HG02642 (cell line): ENCODE results near the gene CASK.
"Not testable (repeated sequence)": the region's sequence is repeated elsewhere in the genome, so short reads cannot be mapped to it uniquely, and the experiment has no call there.

Experiments used
- ATAC-seq: cut with Tn5 transposase; IDR thresholded peaks from one replicate; pipeline ENCODE4 v1.9.1; 2021; ENCODE audit warnings: mild to moderate bottlenecking; ENCODE audit not compliant: unreplicated experiment, poor library complexity

Gene CASK

DNA sequence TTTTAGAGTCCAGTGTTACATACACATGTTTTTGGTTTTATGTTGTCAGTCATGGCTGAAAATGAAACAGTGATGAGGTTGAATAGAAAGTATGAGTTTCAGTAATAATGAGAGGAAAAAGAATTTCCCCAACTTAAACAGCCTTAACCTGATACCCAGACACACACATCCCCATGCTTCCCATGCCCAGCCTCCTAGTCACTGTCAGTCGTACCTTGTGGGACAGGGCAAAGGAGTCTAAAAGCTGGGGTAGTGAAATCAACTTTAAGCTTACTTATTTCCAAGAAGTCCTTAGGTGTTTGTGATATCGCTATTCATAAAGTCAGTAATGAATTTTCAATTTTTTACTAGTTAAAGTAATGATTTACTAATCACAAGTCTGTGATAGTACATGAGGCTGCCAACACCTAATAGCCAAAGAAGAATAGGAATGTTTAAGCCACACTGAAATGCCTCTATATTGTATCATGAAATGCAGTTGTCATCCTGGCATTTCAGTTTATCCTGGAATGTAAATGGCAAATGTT lies 258.9 kb downstream of the CASK start:
- ATAC-seq, result peak; percentile 95

DNA sequence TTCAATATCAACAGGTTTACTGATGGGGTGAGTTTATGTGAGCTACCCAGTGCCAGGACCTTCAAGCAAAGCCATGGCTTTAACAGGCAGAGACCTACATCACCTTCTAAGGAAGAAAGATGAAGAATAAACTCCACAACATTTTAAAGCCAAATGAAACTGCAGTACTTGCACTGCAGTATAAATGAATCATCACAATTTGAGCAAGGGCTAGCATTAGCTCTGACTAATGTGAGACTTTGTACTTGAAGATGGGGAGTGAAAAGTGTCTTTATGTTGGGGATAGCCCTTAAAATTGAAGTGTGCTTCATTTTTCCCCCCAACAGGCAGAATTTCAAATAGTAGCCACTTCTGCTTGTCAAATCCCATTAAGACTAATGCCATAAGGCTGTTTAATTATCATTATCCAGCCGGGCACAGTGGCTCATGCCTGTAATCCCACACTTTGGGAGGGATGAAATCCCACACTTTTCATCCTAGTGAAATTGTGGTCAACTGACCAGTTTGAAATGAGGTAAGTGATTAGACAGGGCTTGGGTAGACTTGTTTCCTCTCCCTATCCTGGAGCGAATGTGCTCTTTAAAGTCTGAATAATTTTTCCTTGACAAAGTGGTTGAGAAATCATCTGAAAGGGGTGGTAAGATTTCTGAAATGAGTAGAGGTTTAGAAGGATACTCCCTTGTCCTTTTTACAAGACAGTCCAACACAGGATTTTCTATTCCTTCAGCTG lies 261.8 kb downstream of the CASK start:
- no peak for ATAC-seq

DNA sequence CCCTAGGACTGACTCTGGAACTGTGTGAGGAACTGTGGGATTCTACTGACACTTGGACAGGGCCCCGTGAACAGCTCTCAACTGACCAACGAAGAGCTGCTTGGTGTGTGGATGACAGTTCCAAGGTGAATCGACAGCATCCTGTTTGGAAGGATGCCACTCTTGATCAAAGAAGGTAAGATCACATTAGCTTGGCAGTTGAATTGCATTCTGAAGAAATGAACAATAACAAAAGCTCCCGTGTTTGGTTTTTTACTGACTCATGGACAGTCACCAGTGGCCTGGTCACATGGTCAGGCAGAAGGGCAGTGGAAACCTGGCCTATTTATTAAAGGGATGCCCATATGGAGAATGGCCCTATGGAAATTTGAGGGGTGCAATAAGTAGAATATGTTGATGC lies 267.7 kb downstream of the CASK start:
- no peak for ATAC-seq

DNA sequence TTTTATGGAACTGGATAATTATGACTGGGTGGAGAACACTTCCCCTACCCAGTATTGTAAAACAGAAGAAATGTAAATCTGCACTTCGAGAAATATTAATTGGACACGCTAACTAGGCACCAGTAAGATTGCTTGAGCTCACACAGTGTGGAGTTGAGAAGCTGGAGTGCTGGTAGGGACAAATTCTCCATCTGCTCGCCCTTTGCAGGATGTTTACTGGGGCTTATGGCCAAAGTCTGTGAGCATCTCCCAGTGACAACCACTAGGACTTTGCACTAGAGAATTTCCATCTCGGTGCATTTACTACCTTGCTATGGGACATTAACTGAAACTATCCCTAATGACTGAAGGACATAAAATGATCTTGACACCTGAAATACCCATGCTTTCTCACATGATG lies 268.3 kb downstream of the CASK start:
- no peak for ATAC-seq

DNA sequence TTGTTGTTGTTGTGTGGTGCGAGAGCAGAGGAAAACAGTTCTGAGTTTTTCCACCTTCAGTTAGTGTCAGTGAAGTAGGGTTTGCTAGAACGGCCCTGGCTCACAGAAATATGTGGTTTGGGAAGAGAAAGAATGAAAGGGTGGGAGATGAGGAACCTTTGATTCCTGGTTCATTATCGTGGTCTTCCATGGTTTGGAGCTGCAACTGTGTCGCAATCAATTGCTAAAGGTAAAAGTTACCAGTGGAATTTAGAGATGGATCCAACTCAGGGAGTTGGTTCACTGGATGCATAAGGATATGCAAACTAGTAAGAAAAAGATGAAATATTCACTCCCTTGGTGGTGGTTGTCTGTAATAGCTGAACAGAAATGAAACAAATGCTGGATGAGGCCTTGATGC lies 270.2 kb downstream of the CASK start:
- no peak for ATAC-seq

DNA sequence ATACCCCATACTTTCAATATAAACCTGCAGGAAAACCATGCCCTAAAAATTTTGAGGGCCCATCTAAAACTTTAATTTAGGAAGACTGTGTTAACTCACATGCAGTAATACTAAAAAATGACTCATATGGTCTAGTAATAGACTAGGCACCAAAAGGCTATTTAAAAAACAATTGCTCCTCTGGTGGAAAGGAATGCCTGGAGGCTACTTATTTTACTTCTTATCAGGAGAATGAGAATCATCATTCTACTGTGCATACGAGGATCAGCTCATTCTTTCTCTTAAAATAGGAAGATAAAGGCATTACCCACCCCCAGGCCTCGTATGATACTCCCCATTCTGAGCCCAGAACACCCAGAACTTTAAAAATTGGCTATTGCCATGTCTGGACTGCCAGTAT lies 277.2 kb downstream of the CASK start:
- ATAC-seq, result not testable (repeated sequence)

DNA sequence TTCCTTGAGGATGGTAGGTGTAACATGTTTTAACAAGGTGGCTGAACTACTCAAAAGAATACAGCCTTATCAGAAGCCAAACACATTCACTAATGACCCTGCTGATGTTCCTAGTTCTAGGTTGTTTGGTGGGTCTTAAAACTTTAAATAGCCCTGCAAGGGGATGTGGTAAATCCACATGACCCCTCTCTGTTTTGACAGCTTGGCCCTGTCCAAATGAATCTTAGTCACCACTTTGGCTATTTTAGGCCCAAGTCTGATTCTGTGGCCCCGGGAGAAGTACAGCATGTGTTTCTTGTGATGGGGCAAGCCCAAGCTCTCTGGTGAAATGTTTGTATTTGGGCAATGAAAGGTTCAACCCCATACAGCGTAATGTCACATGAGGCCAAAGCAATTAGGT lies 289.1 kb downstream of the CASK start:
- ATAC-seq, result no peak

DNA sequence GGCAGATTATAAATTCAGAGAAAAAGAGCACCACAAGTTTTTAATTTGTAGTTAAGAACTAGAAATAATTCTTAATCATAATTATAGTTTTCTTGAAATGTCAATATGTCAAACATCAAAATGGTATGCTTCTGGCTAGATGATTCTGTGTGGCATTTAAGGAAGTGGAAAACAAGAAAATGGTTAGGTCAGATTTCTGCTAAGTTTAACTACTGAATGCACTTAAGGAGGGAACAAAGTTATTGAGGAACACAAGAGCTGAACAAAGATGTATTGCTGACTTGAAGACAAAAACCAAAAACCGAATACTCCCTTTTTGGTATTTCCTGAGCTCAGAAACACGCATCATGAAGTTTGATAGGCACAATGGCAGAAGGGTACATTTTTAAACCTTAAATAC lies 293.3 kb downstream of the CASK start:
- no peak for ATAC-seq

DNA sequence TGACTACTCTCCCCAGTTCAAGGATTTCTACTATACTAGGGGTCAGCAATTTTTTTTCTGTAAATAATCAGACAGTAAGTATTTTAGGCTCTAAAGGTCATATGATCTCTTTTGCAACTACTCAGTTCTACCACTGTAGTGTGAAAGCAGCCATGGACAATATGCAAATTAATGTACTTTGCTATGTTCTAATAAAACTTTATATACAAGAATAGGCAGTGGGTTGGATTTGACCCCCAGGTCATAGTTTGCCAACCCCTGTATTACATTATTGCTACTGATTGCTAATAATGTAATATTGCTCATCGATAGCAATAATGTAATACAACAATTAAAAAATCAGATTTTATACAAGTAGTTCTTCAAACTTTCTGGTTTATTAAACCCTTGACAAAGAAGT lies 293.8 kb downstream of the CASK start:
- no peak for ATAC-seq

DNA sequence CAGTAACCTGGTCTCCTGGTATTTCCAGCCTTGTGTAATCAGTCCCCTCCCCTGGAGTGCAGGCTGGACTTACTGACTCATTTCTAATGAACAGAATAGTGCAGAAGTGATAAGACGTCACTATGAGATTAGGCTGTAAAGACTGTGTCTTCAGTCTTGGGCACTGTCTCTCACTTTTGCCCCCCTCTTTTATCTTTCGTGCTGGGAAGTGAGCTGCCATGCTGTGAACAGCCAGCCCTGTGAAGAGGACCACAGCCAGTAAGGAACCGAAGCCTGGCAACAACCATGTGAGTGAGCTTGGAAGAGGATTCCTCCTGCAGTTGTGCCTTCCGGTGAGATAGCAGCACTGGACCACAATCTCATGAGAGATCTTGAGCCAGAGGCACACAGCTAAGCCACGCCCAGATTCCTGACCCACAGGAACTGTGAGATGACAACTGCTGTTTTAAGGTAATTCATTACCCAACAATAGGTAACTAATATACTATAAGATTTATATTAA lies 302.1 kb downstream of the CASK start:
- no peak for ATAC-seq

DNA sequence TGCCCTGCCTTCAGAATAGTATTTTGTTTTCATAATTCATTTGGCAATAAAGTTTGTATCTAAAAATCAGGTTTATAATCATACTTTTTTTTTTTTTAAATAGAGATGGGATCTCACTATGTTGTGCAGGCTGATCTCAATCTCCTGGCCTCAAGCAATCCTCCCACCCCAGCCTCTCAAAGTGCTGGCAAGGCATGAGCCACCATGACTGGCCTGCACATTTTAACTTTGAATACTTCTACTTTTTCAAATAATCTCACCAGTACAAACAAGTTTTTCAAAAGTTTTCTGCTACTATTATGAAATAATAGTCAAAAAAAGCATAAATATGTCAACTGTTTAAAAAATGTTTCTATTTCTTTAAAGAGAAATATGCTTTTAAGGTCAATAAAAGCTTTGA lies 304.1 kb downstream of the CASK start:
- ATAC-seq, result no peak

DNA sequence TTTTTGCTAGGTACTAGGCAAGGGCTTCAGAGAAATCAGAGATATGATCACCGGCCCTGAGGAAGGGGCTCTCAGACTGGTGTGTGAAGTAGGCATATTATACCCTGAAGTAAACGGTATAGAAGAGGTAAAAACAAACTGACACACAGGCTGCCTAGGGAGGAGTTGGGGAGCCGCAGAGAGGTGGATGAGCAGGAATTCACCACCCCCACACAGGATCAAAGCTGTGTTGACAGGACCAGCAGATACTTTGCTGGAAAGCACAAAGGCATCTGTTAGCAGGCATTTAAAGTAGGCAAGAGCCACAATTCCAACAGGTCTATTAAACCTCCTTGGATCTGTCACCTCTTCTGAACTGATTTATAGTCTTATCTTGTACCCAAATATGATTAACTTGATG lies 306.4 kb downstream of the CASK start:
- ATAC-seq, result no peak

DNA sequence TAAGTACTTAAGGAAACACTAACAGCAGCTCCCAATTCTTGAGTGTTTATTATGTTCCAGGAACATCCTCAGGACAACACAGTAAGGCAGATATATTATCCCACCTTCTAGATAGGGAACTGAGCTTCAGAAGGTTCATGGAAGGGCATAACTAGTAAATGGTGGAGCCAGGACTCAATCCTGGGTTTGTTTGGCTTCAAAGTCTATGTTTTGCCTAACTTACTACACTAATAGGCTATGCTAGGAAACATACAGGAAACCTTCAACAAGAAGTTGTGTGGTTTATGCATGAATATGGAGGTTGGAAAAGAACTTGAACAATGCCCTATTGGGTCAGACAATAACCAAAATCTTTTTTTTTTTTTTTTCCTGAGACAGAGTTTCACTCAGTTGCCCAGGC lies 307.1 kb downstream of the CASK start:
- no peak for ATAC-seq

DNA sequence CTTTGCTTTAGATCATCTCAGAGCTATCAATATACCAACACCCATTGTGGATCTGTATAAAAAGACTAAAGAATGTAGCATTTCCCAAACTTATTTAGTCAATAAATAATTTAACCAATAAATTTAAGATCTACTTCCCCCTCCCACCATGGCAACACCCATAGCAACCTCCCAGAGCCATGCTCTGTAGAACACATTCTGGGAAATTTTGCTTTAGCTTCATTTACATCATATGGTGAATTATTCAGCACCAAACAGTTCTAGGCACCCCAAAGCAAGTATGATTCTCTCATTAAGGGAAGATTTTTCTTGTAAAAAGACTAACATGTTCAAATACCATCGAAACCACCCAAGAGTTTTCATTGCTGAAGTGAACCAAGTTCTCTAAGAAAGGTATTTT lies 315.1 kb downstream of the CASK start:
- no peak for ATAC-seq

DNA sequence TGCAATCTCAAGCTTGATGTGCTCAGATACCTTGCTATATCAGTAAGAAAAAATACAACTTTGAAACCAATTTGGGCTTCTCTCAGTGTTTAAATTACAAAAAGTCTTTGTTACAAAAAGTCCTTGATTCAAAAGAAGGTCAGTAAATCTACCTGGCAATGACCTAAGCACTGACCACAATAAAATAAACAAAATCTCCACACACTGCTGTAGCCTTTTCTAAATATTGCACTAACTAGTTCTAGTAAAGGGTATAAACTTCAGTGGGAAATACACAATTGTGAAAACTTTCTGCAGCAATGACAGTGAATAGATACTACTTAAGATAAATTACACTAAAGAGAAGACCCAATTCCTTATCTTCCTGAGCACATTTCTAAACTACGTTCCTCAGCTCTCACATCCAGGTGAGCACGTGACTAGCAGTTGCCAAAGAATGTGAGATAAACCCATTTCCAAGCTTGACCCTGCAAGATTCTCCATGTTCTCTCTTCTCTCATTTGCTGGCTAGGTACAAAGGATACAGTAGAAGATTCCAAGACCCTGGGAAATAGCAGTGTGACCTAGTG lies 316.0 kb downstream of the CASK start:
- ATAC-seq, result no peak

DNA sequence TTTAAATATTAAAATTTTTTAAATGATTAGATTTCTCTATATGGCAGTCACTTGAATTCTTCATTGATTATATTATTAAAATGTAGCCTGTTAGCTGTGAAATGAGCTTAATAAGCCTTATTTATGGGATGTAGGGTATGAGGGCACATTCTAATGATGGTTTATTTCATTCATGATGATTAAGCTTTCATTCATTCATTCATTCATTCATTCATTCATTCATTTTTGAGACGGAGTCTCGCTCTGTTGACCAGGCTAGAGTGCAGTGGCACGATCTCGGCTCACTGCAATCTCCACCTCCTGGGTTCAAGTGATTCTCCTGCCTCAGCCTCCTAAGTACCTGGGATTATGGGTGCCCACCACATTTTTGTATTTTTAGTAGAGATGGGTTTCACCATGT lies 317.3 kb downstream of the CASK start:
- ATAC-seq, result not testable (repeated sequence)

DNA sequence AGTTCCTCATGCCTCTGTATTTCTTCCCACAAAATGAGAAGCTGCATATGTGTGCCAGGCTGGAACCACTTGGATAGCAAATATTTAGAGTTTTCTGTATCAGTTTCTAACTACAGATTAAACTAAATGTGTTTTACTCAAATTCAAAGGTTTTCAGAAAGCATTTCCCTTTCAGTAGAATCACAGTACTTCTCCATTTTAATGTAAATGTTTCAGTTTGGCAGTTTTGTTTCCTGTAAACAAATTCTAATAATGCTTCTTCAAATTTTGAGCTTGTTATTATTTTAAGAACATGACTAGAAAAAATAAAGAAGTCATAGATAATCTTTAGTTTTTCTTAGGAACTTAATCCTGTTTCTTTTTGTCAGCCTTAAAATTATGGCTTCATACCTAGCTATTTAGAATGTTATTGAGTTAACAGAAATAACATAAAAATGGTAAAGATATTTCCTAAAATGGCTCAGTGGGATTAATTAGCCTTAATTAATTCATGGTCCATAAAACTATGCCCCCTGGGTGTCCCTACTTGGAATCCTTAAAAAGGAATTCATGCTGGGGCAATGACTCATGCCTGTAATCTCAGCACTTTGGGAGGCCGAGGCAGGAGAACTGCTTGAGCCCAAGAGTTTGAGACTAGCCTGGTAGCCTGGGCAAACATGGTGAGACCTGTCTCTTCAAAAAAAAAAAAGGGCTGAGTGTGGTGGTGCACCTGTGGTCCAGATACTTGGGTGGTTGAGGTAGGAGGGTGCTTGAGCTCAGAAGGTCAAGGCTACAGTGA lies 318.4 kb downstream of the CASK start:
- no peak for ATAC-seq

DNA sequence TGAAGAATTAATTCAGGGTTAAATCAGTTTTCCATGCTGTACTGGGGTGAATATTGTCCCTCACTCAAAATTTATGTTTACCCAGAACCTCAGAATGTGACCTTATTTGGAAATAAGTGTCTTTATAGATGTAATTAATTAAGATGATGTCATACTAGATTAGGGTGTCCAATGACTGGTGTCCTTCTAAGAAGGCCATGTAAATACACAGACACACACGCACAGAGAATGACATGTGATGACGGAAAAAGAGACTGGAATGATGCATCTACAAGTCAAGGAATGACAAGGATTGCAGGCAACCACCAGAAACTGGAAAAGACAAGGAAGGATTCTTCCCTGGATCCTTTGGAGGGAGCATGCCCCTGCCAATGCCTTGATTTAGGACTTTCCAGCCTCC lies 319.2 kb downstream of the CASK start:
- no peak for ATAC-seq

DNA sequence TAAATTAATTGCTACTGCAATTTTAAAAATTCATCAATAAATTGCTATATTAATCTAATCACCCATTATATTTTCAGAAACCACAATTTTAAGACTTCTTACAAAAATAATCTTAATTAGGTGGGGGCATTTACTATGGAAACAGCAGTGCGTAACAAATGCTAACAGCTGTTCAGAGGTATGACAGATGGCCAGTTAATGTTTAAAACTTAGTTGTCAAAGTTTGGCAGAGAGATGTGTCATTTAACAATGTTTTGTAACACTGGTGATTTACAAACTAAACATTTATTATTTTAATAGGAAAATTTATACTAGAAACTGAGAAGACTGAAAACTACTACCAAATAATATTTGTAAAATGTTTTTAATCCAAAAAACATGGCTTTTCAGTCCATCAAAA lies 319.8 kb downstream of the CASK start:
- no peak for ATAC-seq

DNA sequence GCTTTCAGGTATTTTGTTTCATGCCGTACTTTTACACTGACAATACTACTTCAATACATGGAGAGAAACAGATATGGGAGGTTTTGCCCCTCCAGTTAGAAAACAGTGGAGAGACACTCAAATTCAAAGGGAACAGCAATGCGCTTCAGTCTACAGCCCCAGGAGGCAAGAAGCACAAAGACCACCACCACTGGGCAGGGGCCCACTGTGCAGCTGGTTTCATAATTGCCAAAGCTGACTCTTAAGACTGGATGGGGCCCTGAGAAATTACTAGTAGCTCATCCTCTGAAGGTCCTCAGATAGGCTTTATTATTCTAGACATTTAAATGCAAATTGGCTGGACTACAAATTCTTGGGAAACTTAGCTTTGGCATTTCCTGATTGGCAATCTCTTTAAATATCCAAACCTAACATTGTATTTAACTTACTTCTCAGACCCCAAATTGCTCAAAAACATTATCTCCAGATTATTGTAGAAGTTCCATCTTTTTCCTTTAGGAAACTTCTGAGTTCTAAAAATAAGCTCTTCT lies 320.5 kb downstream of the CASK start:
- no peak for ATAC-seq

DNA sequence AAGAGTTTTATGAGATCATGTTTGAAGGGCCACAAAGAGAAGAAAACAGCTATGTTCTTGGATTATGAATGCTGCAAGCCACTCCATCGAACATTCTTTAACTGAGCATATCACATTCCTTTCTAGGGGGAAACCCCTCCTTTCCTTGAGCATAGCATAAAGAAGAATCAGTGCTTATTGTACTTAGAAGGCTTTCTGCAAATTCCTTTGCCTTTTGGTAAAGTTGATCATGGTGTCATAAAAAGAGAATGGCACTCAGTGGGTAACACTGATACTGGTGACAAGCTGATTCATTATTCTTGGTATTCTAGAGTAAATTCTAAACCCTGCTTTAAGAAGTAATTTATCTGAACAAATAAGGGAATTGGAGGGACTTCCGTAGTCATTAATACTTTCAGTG lies 323.1 kb downstream of the CASK start:
- no peak for ATAC-seq
